HFFc6 (cell line): ENCODE results near the gene SLC25A24. TPM values are rescaled to one million over a fixed set of nuclear protein-coding genes. Genes with fewer than 3 reads are reported as not detected.

Experiments
- DNase-seq: peaks from one replicate; pipeline ENCODE4 v3.0.0-alpha.2; 2018
- H3K27ac Mint-ChIP-seq: 2 replicates; pipeline ENCODE4 v1.8.0; 2020; ENCODE audit warnings: mild to moderate bottlenecking, mixed read lengths
- H3K27me3 Mint-ChIP-seq: 2 replicates; pipeline ENCODE4 v1.8.0; 2021; ENCODE audit warnings: mild to moderate bottlenecking, moderate library complexity, mixed read lengths; ENCODE audit not compliant: insufficient read depth
- H3K36me3 Mint-ChIP-seq: 2 replicates; pipeline ENCODE4 v1.8.0; 2021; ENCODE audit warnings: low read depth, mixed read lengths
- H3K4me1 Mint-ChIP-seq: 2 replicates; pipeline ENCODE4 v1.8.0; 2020; ENCODE audit warnings: low read depth, mixed read lengths
- H3K4me3 Mint-ChIP-seq: 2 replicates; pipeline ENCODE4 v1.8.0; 2020; ENCODE audit warnings: mild to moderate bottlenecking, moderate library complexity, mixed read lengths
- H3K9me3 Mint-ChIP-seq: 2 replicates; pipeline ENCODE4 v1.8.0; 2020; ENCODE audit warnings: mild to moderate bottlenecking, mixed read lengths
- total RNA-seq, 6 experiments: library from RNA; stranded (reverse); fragmentation: NEBNext Ultra II Directional; extraction: Animal tissue kit (Norgen Biotek cat#: 25700); gene quantifications; 2 replicates in 1 of 6; 3 replicates in 5 of 6; pipeline ENCODE4 v1.2.3, GENCODE V29; 2021
- TF ChIP-seq, protein P1 (sequence below): fragments of 200-600 bp; sonication (generic); IDR thresholded peaks from 2 replicates; pipeline ENCODE4 v1.5.0; 2021; ENCODE audit warnings: antibody characterized with exemption, mild to moderate bottlenecking

The SLC25A24 gene
- total RNA-seq, 6 experiments from 2014 or later: 34.5 to 44.6 (median 39.9) TPM

DNA sequence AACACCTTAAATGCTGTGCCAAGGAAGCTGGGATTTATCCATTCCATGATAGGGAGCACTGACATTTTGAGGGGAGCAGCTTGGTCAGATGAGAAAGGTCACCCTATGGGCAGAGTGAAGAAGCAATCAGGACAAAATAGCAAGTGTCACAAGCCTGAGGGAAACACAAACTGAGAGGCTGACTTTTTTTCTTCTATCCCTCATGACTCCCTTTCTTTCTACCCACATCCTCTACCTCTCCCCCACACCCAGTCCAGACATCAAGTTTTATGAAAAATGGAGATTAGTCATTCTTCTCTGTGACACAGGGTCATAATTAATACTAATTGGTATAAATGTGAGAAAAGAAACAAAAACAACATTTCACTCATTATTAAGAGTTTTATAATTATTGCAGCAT is 103.1 kb downstream of the SLC25A24 start:
- DNase-seq: no peak
- TF ChIP-seq, protein P1, sequence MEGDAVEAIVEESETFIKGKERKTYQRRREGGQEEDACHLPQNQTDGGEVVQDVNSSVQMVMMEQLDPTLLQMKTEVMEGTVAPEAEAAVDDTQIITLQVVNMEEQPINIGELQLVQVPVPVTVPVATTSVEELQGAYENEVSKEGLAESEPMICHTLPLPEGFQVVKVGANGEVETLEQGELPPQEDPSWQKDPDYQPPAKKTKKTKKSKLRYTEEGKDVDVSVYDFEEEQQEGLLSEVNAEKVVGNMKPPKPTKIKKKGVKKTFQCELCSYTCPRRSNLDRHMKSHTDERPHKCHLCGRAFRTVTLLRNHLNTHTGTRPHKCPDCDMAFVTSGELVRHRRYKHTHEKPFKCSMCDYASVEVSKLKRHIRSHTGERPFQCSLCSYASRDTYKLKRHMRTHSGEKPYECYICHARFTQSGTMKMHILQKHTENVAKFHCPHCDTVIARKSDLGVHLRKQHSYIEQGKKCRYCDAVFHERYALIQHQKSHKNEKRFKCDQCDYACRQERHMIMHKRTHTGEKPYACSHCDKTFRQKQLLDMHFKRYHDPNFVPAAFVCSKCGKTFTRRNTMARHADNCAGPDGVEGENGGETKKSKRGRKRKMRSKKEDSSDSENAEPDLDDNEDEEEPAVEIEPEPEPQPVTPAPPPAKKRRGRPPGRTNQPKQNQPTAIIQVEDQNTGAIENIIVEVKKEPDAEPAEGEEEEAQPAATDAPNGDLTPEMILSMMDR: no peak
- Mint-ChIP-seq H3K4me3 (no peak overlapping the region), H3K27me3 (peaks cover 5% of the 10 kb centered on the region), H3K27ac (no peak overlapping the region), H3K36me3 (no peaks in the 10 kb centered on the region), H3K4me1 (no peaks in the 10 kb centered on the region), H3K9me3 (no peaks in the 10 kb centered on the region)

DNA sequence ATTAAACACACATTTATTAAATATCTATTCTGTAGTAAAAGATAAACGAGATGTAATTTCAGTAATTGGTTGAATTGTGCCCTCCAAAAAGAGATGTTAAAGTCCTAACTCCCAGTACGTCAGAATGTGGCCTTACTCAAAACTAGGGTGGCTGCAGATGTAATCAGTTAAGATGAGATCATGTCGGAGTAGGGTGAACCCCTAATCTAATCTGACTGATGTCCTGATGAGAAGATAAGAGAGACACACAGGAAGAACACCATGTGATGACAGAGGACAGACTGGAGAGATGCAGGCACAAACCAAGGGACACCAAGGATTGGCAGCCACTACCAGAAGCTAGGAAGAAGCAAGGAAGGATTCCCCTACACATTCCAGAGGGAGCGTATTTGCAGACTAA is 104.1 kb downstream of the SLC25A24 start:
- Mint-ChIP-seq H3K36me3 (no peaks in the 10 kb centered on the region), H3K27ac (no peak overlapping the region), H3K4me3 (no peak overlapping the region), H3K4me1 (no peaks in the 10 kb centered on the region), H3K27me3 (peaks cover 7% of the 10 kb centered on the region), H3K9me3 (no peaks in the 10 kb centered on the region)
- TF ChIP-seq, protein P1: no peak
- no peak for DNase-seq

DNA sequence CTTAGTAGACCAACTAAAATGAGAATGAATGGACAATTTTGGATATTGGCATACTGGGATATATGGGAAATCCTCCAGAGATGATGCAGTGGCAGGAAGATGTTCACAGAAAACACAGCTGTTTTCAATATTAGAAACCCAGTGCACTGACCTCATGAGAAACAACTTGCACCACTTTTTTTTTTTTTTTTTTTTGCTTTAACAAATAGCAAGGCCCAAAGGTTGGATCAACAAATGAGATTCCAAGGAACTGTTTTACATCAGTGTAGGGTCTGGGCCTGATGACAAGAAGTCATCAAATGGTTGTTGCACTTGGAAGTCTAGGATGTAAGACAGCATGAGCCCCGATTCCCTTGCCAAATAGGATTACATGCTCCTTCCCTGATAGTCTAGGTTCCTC is 110.7 kb downstream of the SLC25A24 start:
- DNase-seq: no peak
- TF ChIP-seq, protein P1: no peak
- Mint-ChIP-seq H3K27me3 (peaks cover 2% of the 10 kb centered on the region), H3K27ac (no peak overlapping the region), H3K4me1 (no peaks in the 10 kb centered on the region), H3K9me3 (no peaks in the 10 kb centered on the region), H3K36me3 (no peaks in the 10 kb centered on the region), H3K4me3 (no peak overlapping the region)

DNA sequence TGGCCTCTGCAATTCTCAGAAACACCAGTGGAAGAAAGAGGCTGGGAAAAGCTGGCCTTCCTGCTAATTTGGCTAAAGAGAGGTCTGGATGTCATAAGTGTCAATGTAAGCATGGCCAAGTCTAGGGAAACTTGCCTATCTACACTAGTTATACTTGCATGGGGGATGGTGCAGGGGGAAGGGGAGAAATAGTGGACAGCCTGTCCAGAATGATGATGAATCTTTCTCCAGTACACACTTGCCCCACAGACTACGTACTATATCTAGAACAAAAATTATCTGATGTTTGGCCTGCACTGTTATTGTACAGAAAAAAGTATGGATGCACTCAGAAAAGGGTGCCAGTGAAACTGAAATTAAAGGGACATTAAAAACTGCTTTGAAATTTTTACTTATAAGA is 114.5 kb downstream of the SLC25A24 start:
- Mint-ChIP-seq H3K27ac (no peak overlapping the region), H3K4me1 (peaks cover 11% of the 10 kb centered on the region; the same call in 1 of the 2 replicates), H3K4me3 (no peak overlapping the region), H3K36me3 (no peaks in the 10 kb centered on the region), H3K9me3 (no peaks in the 10 kb centered on the region), H3K27me3 (peaks cover 2% of the 10 kb centered on the region)
- no peak for DNase-seq
- TF ChIP-seq, protein P1: no peak

DNA sequence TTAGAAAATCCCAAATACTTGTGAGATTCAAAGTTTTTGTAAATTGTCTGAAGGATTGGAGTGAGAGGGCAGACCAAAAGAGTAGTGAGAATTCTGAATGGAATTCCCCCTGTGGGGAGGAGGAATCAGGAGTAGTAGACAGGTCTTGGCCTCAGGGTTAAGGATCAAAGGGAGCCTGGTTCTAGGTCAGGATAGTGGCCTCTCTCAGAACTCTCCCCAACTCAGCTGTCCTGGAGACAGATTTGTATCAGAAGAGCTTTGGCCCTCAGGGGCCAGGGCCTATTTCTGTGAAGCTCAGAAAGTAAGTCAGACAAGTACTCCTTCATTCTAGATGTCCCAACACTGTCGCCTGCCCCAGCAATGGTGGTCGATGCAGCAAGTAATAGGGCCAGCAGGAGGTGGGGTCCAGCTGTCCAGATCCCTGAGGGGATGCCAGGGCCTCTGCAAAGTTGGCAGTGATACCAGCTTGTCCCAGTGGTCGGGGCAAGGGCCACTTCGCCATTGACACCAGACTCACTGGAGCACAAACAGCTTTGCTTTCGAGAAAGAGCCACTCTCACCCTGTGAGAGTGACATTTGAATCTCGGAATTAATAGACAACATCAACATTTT is 115.2 kb downstream of the SLC25A24 start:
- no peaks in the 10 kb centered on the region for H3K36me3 Mint-ChIP-seq
- no peaks in the 10 kb centered on the region for H3K9me3 Mint-ChIP-seq
- H3K27me3 Mint-ChIP-seq: peaks cover 5% of the 10 kb centered on the region
- TF ChIP-seq, protein P1: no peak
- H3K4me1 Mint-ChIP-seq: peaks cover 11% of the 10 kb centered on the region; the same call in 1 of the 2 replicates
- no peak overlapping the region for H3K4me3 Mint-ChIP-seq
- DNase-seq: no peak
- no peak overlapping the region for H3K27ac Mint-ChIP-seq

Other genes starting within 250 kb of the SLC25A24 start
- gene VAV3, start 235.2 kb downstream of the SLC25A24 start, total RNA-seq: not detected
- gene NBPF4, start 43.7 kb upstream of the SLC25A24 start, total RNA-seq: not detected
- not detected for gene NBPF6, start 250.0 kb upstream of the SLC25A24 start, total RNA-seq